CD4-positive, CD25-positive, alpha-beta regulatory T cell (primary cell): ENCODE results near the gene EFCAB12. TPM values are rescaled to one million over a fixed set of nuclear protein-coding genes. Genes with fewer than 3 reads are reported as not detected.

Experiments used
- ATAC-seq, 2 donors: fragments of 150-1000 bp; cut with Tn5 transposase; one replicate each; pipeline ENCODE4 v1.10.0; 2021; ENCODE audit warnings: low read depth in 2 of 2, moderate number of reproducible peaks in 2 of 2, moderate library complexity in 1 of 2
- DNase-seq, 3 donors: peaks; one replicate each; pipeline versions ENCODE4 v3.0.0 to v3.0.0-alpha.2; 2012 to 2022; ENCODE audit warnings: mixed read lengths in 1 of 3
- H3K27ac ChIP-seq: one replicate; pipeline ENCODE4 v1.7.0; 2013; ENCODE audit warnings: mild to moderate bottlenecking, low read length; ENCODE audit not compliant: insufficient read depth, poor library complexity, severe bottlenecking
- H3K27me3 ChIP-seq: one replicate; pipeline ENCODE4 v1.7.0; 2013; ENCODE audit warnings: low read length; ENCODE audit not compliant: control insufficient read depth, insufficient read depth
- H3K36me3 ChIP-seq: one replicate; pipeline ENCODE4 v1.7.0; 2013; ENCODE audit warnings: mild to moderate bottlenecking, low read length, moderate library complexity; ENCODE audit not compliant: control insufficient read depth, insufficient read depth
- H3K4me1 ChIP-seq: 2 replicates; pipeline ENCODE4 v1.7.0; 2013; ENCODE audit warnings: mild to moderate bottlenecking, low read length; ENCODE audit not compliant: insufficient read depth, control insufficient read depth, poor library complexity, severe bottlenecking
- H3K4me3 ChIP-seq: one replicate; pipeline ENCODE4 v1.7.0; 2013; ENCODE audit warnings: low read depth, mild to moderate bottlenecking, low read length, moderate library complexity
- H3K9me3 ChIP-seq, 2 experiments: 1 replicate in 1 of 2; 2 replicates in 1 of 2; pipeline ENCODE4 v1.7.0; 2013; ENCODE audit warnings: low read length in 2 of 2, mild to moderate bottlenecking in 1 of 2, moderate library complexity in 1 of 2; ENCODE audit not compliant: control insufficient read depth in 2 of 2
- H3K27ac Mint-ChIP-seq, 3 donors: one replicate each; pipeline ENCODE4 v1.8.0; 2020 to 2022; ENCODE audit warnings: mild to moderate bottlenecking in 3 of 3, mixed read lengths in 3 of 3, moderate library complexity in 2 of 3
- H3K27me3 Mint-ChIP-seq: one replicate; pipeline ENCODE4 v1.8.0; 2022; ENCODE audit warnings: mild to moderate bottlenecking, mixed read lengths
- H3K36me3 Mint-ChIP-seq: one replicate; pipeline ENCODE4 v1.8.0; 2020; ENCODE audit warnings: mixed read lengths
- H3K4me1 Mint-ChIP-seq, 4 donors: one replicate each; pipeline ENCODE4 v1.8.0; 2020 to 2022; ENCODE audit warnings: mixed read lengths in 4 of 4, mild to moderate bottlenecking in 1 of 4
- H3K4me3 Mint-ChIP-seq, 4 donors: one replicate each; pipeline ENCODE4 v1.8.0; 2020 to 2022; ENCODE audit warnings: mild to moderate bottlenecking in 4 of 4, mixed read lengths in 4 of 4, moderate library complexity in 3 of 4
- H3K9me3 Mint-ChIP-seq, 7 donors: one replicate each; pipeline ENCODE4 v1.8.0; 2020 to 2022; ENCODE audit warnings: mixed read lengths in 7 of 7, mild to moderate bottlenecking in 3 of 7, moderate library complexity in 2 of 7
- polyA plus RNA-seq, 4 donors: library from polyadenylated mRNA; unstranded; fragments of 300-500 nt; fragmentation: Illumina TruSeq; gene quantifications; one replicate each; pipeline ENCODE4 v1.2.3, GENCODE V29; 2021
- total RNA-seq: library from RNA; stranded (reverse); gene quantifications from one replicate; pipeline ENCODE4 v1.2.3, GENCODE V29; 2022

EFCAB12 gene
- total and polyA plus RNA-seq, 5 donors from 2014 or later = 0.05 to 2.2 (median 0.09) TPM; not detected in 1

DNA sequence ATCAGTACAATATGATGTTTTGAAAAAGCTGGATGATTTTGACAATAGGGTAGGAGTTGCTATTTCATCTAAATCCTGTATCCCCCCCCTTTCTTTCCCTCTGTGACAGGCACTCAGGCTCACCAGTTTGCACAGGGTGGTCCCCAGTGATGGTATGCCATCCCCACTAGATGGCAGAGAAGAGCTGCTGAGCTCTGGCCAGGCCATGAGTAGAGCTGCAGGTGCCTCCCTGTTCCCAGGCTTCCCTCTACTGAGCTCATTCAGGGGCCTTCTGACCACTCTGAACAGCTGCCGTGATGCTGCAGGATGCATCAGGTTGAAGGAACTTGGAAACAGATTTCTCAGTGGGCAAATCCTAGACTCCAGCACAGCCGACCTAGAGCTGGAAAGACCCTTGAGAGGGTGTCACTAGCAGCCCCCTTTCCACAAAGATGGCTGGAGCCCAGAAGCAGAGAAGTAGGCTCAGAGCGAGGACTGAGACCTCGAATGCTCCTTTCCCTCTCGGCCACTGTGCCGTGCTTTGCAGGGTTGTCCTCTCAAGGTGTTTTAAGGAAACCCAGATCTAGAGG lies 45.1 kb downstream of the EFCAB12 start:
- Histone ChIP-seq H3K9me3 (no peaks in the 10 kb centered on the region), H3K27me3 (no peaks in the 10 kb centered on the region), H3K4me3 (no peak overlapping the region), H3K4me1 (no peaks in the 10 kb centered on the region), H3K36me3 (peaks cover 17% of the 10 kb centered on the region), H3K27ac (no peak overlapping the region)
- Mint-ChIP-seq H3K4me1 (peaks cover 0 to 3% (median 0%) of the 10 kb centered on the region in 4 donors), H3K36me3 (peaks cover 15% of the 10 kb centered on the region), H3K27ac (no peak overlapping the region), H3K9me3 (no peaks in the 10 kb centered on the region), H3K4me3 (no peak overlapping the region), H3K27me3 (no peaks in the 10 kb centered on the region)
- ATAC-seq (peak; percentile 81 to 83), DNase-seq (peak; percentile 13 to 57 (median 43))

DNA sequence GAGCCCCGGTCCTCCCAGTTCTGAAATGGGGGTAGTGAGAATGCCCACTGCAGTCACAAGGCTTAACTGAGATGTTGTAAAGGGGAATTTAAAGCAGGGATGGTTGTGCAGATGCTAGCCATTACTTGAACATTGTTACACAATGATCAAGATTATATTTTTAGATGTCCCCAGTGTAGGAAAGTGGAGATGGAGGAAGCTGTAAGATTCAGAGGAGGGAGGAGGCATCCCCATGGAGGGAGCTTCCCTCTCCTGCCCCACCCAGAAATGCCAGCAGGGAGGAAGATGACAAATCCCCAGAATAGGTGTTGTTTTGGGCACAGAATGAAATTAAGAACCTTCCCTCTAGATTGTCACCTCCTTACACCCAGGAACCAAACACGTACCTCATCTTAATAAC lies 46.1 kb downstream of the EFCAB12 start:
- H3K4me1 Mint-ChIP-seq = peaks cover 0 to 3% (median 0%) of the 10 kb centered on the region in 4 donors
- H3K27me3 ChIP-seq = no peaks in the 10 kb centered on the region
- H3K4me3 ChIP-seq = no peak overlapping the region
- no peak overlapping the region for H3K4me3 Mint-ChIP-seq
- H3K4me1 ChIP-seq = no peaks in the 10 kb centered on the region
- H3K27ac Mint-ChIP-seq = no peak overlapping the region
- no peaks in the 10 kb centered on the region for H3K27me3 Mint-ChIP-seq
- no peak overlapping the region for H3K27ac ChIP-seq
- H3K36me3 ChIP-seq = peaks cover 7% of the 10 kb centered on the region
- no peaks in the 10 kb centered on the region for H3K9me3 Mint-ChIP-seq
- DNase-seq (no peak), ATAC-seq (no peak)
- peaks cover 7% of the 10 kb centered on the region for H3K36me3 Mint-ChIP-seq
- no peaks in the 10 kb centered on the region for H3K9me3 ChIP-seq

- H3K9me3 ChIP-seq = no peaks in the 10 kb centered on the region
- H3K27ac Mint-ChIP-seq = peak overlapping the region in 1 of 3 donors; percentile 52
- no peaks in the 10 kb centered on the region for H3K27me3 Mint-ChIP-seq
Observed at GRCh38 chr3:129379582-129380358, 48.7 kb downstream of the EFCAB12 start.

GRCh38 chr3:129378949-129379348 lies 49.5 kb downstream of the EFCAB12 start:
- Mint-ChIP-seq H3K4me1 (no peaks in the 10 kb centered on the region), H3K36me3 (peaks cover 7% of the 10 kb centered on the region), H3K9me3 (no peaks in the 10 kb centered on the region), H3K27ac (no peak overlapping the region), H3K27me3 (no peaks in the 10 kb centered on the region), H3K4me3 (no peak overlapping the region)
- Histone ChIP-seq H3K4me3 (no peak overlapping the region), H3K36me3 (no peaks in the 10 kb centered on the region), H3K27me3 (no peaks in the 10 kb centered on the region), H3K27ac (no peak overlapping the region), H3K4me1 (no peaks in the 10 kb centered on the region), H3K9me3 (no peaks in the 10 kb centered on the region)
- no peak for ATAC-seq
- no peak for DNase-seq

More at GRCh38 chr3:129379582-129380358, 48.7 kb downstream of the EFCAB12 start:
- DNase-seq (no peak), ATAC-seq (no peak)
- no peaks in the 10 kb centered on the region for H3K9me3 Mint-ChIP-seq
- peaks cover 0 to 2% (median 0%) of the 10 kb centered on the region in 4 donors for H3K4me1 Mint-ChIP-seq
- peaks cover 7% of the 10 kb centered on the region for H3K36me3 Mint-ChIP-seq
- Histone ChIP-seq H3K27me3 (no peaks in the 10 kb centered on the region), H3K4me1 (no peaks in the 10 kb centered on the region), H3K4me3 (no peak overlapping the region), H3K27ac (no peak overlapping the region), H3K36me3 (no peaks in the 10 kb centered on the region)
- no peak overlapping the region for H3K4me3 Mint-ChIP-seq

GRCh38 chr3:129377615-129378014 lies 50.8 kb downstream of the EFCAB12 start:
- Histone ChIP-seq H3K27me3 (no peaks in the 10 kb centered on the region), H3K4me1 (no peaks in the 10 kb centered on the region), H3K9me3 (no peaks in the 10 kb centered on the region), H3K4me3 (no peak overlapping the region), H3K36me3 (no peaks in the 10 kb centered on the region), H3K27ac (no peak overlapping the region)
- Mint-ChIP-seq H3K36me3 (peaks cover 7% of the 10 kb centered on the region), H3K9me3 (no peaks in the 10 kb centered on the region), H3K27ac (no peak overlapping the region), H3K4me3 (no peak overlapping the region), H3K4me1 (no peaks in the 10 kb centered on the region), H3K27me3 (no peaks in the 10 kb centered on the region)
- DNase-seq (no peak), ATAC-seq (no peak)

- Histone ChIP-seq H3K27me3 (no peaks in the 10 kb centered on the region), H3K27ac (no peak overlapping the region), H3K4me3 (no peak overlapping the region), H3K4me1 (no peaks in the 10 kb centered on the region), H3K9me3 (no peaks in the 10 kb centered on the region), H3K36me3 (no peaks in the 10 kb centered on the region)
- peaks cover 0 to 2% (median 0%) of the 10 kb centered on the region in 4 donors for H3K4me1 Mint-ChIP-seq
- H3K27ac Mint-ChIP-seq = no peak overlapping the region
- H3K4me3 Mint-ChIP-seq = no peak overlapping the region
- peaks cover 7% of the 10 kb centered on the region for H3K36me3 Mint-ChIP-seq
- no peaks in the 10 kb centered on the region for H3K9me3 Mint-ChIP-seq
- H3K27me3 Mint-ChIP-seq = no peaks in the 10 kb centered on the region
- no peak for ATAC-seq
- DNase-seq = no peak
Observed at GRCh38 chr3:129375099-129375498, 53.3 kb downstream of the EFCAB12 start.

GRCh38 chr3:129371041-129371826 lies 57.2 kb downstream of the EFCAB12 start:
- Mint-ChIP-seq H3K4me1 (peaks cover 0 to 2% (median 0%) of the 10 kb centered on the region in 4 donors), H3K4me3 (no peak overlapping the region), H3K36me3 (peaks cover 7% of the 10 kb centered on the region), H3K27ac (no peak overlapping the region), H3K9me3 (no peaks in the 10 kb centered on the region), H3K27me3 (no peaks in the 10 kb centered on the region)
- no peaks in the 10 kb centered on the region for H3K27me3 ChIP-seq
- ATAC-seq (no peak), DNase-seq (no peak)
- no peaks in the 10 kb centered on the region for H3K36me3 ChIP-seq
- no peaks in the 10 kb centered on the region for H3K9me3 ChIP-seq
- H3K4me3 ChIP-seq = no peak overlapping the region
- no peak overlapping the region for H3K27ac ChIP-seq
- H3K4me1 ChIP-seq = no peaks in the 10 kb centered on the region
